RKO (cell line): ENCODE data around the gene DOLPP1.
"Not testable (repeated sequence)": the region's sequence is repeated elsewhere in the genome, so short reads cannot be mapped to it uniquely, and the experiment has no call there.

Source experiments
- DNase-seq: peaks from one replicate; pipeline ENCODE4 v3.0.0-alpha.2; 2016; ENCODE audit warnings: low spot score

DOLPP1 gene

GRCh38 chr9:129080601-129081387 lies at the start of gene DOLPP1:
Gene DOLPP1 (plus strand): TSS chr9:129081111. CDS start chr9:129081132, 21 bp downstream.
- peak; percentile 99 for DNase-seq

GRCh38 chr9:129031514-129031913 lies 49.4 kb upstream of the DOLPP1 start:
- DNase-seq = no peak

- DNase-seq = no peak
Measured at GRCh38 chr9:129032541-129033159, 48.3 kb upstream of the DOLPP1 start.

GRCh38 chr9:129033216-129033615 lies 47.7 kb upstream of the DOLPP1 start:
- no peak for DNase-seq

GRCh38 chr9:129035838-129036237 lies 45.1 kb upstream of the DOLPP1 start:
- DNase-seq = not testable (repeated sequence)

- DNase-seq = peak; percentile 100
Measured at GRCh38 chr9:129036241-129036922, 44.5 kb upstream of the DOLPP1 start, which contains the start of gene MIGA2. Gene MIGA2 (plus strand): TSS chr9:129036626. CDS start chr9:129040595, 3,969 bp downstream.

- peak; percentile 70 for DNase-seq
Measured at GRCh38 chr9:129036923-129037766, 43.8 kb upstream of the DOLPP1 start.

GRCh38 chr9:129037767-129038098 lies 43.2 kb upstream of the DOLPP1 start:
- DNase-seq = no peak

- no peak for DNase-seq
Measured at GRCh38 chr9:129038109-129038852, 42.6 kb upstream of the DOLPP1 start.

GRCh38 chr9:129040113-129040643 lies 40.7 kb upstream of the DOLPP1 start:
- DNase-seq = no peak

GRCh38 chr9:129042016-129042415 lies 38.9 kb upstream of the DOLPP1 start:
- DNase-seq = no peak

- DNase-seq = no peak
Measured at GRCh38 chr9:129052592-129052991, 28.3 kb upstream of the DOLPP1 start.

- no peak for DNase-seq
Measured at GRCh38 chr9:129053020-129053419, 27.9 kb upstream of the DOLPP1 start.

- no peak for DNase-seq
Measured at GRCh38 chr9:129054163-129054851, 26.6 kb upstream of the DOLPP1 start.

- DNase-seq = peak; percentile 86
Measured at GRCh38 chr9:129058965-129059795, 21.7 kb upstream of the DOLPP1 start.

- DNase-seq = no peak
Measured at GRCh38 chr9:129059796-129060785, 20.8 kb upstream of the DOLPP1 start.

GRCh38 chr9:129060991-129061390 lies 19.9 kb upstream of the DOLPP1 start:
- no peak for DNase-seq

GRCh38 chr9:129063061-129063460 lies 17.9 kb upstream of the DOLPP1 start:
- DNase-seq = no peak
